PC-3 (cell line): ENCODE data around the gene CYP4F2. TPM values are rescaled to one million over a fixed set of nuclear protein-coding genes. Genes with fewer than 3 reads are reported as not detected.
A peak's percentile ranks its signal among the peaks of the same experiment; 100 is the strongest.
"Not testable (repeated sequence)": the region's sequence is repeated elsewhere in the genome, so short reads cannot be mapped to it uniquely, and the experiment has no call there.

ENCODE experiments used
- ATAC-seq: fragments of 200-7000 bp; cut with Tn5 transposase; 2 replicates; pipeline ENCODE4 v1.9.1; 2020; ENCODE audit warnings: mild to moderate bottlenecking, moderate library complexity
- BruUV-seq: library from RNA; stranded (reverse); fragments of 400-500 nt; replicated peaks from 2 replicates; lab custom pipeline; 2021; lab: Mats Ljungman, UMichigan
- CTCF ChIA-PET: fragments of 300-600 bp; sonication (Branson Sonifier 250); formaldehyde crosslinking; loops from one replicate; lab custom pipeline; 2022; ENCODE audit warnings: antibody characterized with exemption; lab: Charles Lee
- POLR2A ChIA-PET: fragments of 300-600 bp; sonication (Branson Sonifier 250); formaldehyde crosslinking; loops from one replicate; lab custom pipeline; 2022; ENCODE audit warnings: antibody characterized with exemption; ENCODE audit not compliant: unreplicated experiment; lab: Charles Lee
- DNase-seq: peaks from one replicate; pipeline ENCODE4 v3.0.0-alpha.2; 2015
- H2AFZ ChIP-seq: fragments of 300-600 bp; sonication (generic); 2 replicates; pipeline ENCODE4 v1.6.0; 2016; ENCODE audit warnings: antibody characterized with exemption, low read length
- H3F3A ChIP-seq: fragments of 300-600 bp; sonication (generic); one replicate; pipeline ENCODE4 v1.6.0; 2017; ENCODE audit warnings: antibody characterized with exemption, low read length, control low read depth, mild to moderate bottlenecking; ENCODE audit not compliant: unreplicated experiment
- H3K27ac ChIP-seq: fragments of 300-600 bp; sonication (generic); 2 replicates; pipeline ENCODE4 v1.5.1; 2016; ENCODE audit warnings: mild to moderate bottlenecking, low read length
- H3K27me3 ChIP-seq: fragments of 300-600 bp; sonication (generic); 2 replicates; pipeline ENCODE4 v1.6.1; 2016; ENCODE audit warnings: low read length, mixed read lengths
- H3K36me3 ChIP-seq: fragments of 300-600 bp; sonication (generic); 2 replicates; pipeline ENCODE4 v1.6.1; 2016; ENCODE audit warnings: low read depth, mixed run types, low read length, mixed read lengths
- H3K4me1 ChIP-seq: fragments of 300-600 bp; sonication (generic); 2 replicates; pipeline ENCODE4 v1.5.1; 2016; ENCODE audit warnings: low read length; ENCODE audit not compliant: insufficient read depth
- H3K4me2 ChIP-seq: fragments of 300-600 bp; sonication (generic); 2 replicates; pipeline ENCODE4 v1.6.0; 2016; ENCODE audit warnings: low read length
- H3K4me3 ChIP-seq: fragments of 300-600 bp; sonication (generic); 2 replicates; pipeline ENCODE4 v1.5.1; 2016; ENCODE audit warnings: mild to moderate bottlenecking, low read length, mixed read lengths
- H3K79me2 ChIP-seq: fragments of 300-600 bp; sonication (generic); 2 replicates; pipeline ENCODE4 v1.6.1; 2017; ENCODE audit warnings: low read length, mixed read lengths
- H3K9ac ChIP-seq: fragments of 300-600 bp; sonication (generic); 2 replicates; pipeline ENCODE4 v1.6.0; 2016; ENCODE audit warnings: mild to moderate bottlenecking, low read length
- H3K9me2 ChIP-seq: fragments of 300-600 bp; sonication (generic); replicated peaks from 2 replicates; pipeline ENCODE4 v1.6.1; 2016; ENCODE audit warnings: mixed run types, low read length, mixed read lengths
- H3K9me3 ChIP-seq: fragments of 300-600 bp; sonication (generic); 2 replicates; pipeline ENCODE4 v1.6.1; 2016; ENCODE audit warnings: low read length, mixed read lengths
- H4K20me1 ChIP-seq: fragments of 300-600 bp; sonication (generic); 2 replicates; pipeline ENCODE4 v1.6.1; 2016; ENCODE audit warnings: low read length, mixed read lengths
- EZH2 ChIP-seq: fragments of 300-600 bp; sonication (generic); IDR thresholded peaks from one replicate; pipeline ENCODE4 v1.6.1; 2017; ENCODE audit warnings: antibody characterized with exemption, mild to moderate bottlenecking, low read length; ENCODE audit not compliant: unreplicated experiment
- EZH2phosphoT487 ChIP-seq: fragments of 300-600 bp; sonication (generic); IDR thresholded peaks from 2 replicates; pipeline ENCODE4 v1.6.1; 2018; ENCODE audit warnings: mild to moderate bottlenecking, antibody characterized with exemption, low read length, borderline replicate concordance
- intact Hi-C: fragments of 100-400 bp; cut with micrococcal nuclease; formaldehyde crosslinking; loops from 2 replicates; pipeline ENCODE4 v1.9.0; 2023
- total RNA-seq: library from RNA; depleted of rRNA; stranded (reverse); fragments of >200 nt; gene quantifications from 2 replicates; pipeline ENCODE4 v1.2.3, GENCODE V29; 2014
- TF ChIP-seq, protein P1 (sequence below): fragments of 300-600 bp; sonication (generic); conservative IDR thresholded peaks from 2 replicates; pipeline ENCODE4 v1.5.1; 2017; ENCODE audit warnings: antibody characterized with exemption, low read depth, mild to moderate bottlenecking, low read length

The CYP4F2 gene
- total RNA-seq, 1 experiment from 2014 or later = not detected

DNA sequence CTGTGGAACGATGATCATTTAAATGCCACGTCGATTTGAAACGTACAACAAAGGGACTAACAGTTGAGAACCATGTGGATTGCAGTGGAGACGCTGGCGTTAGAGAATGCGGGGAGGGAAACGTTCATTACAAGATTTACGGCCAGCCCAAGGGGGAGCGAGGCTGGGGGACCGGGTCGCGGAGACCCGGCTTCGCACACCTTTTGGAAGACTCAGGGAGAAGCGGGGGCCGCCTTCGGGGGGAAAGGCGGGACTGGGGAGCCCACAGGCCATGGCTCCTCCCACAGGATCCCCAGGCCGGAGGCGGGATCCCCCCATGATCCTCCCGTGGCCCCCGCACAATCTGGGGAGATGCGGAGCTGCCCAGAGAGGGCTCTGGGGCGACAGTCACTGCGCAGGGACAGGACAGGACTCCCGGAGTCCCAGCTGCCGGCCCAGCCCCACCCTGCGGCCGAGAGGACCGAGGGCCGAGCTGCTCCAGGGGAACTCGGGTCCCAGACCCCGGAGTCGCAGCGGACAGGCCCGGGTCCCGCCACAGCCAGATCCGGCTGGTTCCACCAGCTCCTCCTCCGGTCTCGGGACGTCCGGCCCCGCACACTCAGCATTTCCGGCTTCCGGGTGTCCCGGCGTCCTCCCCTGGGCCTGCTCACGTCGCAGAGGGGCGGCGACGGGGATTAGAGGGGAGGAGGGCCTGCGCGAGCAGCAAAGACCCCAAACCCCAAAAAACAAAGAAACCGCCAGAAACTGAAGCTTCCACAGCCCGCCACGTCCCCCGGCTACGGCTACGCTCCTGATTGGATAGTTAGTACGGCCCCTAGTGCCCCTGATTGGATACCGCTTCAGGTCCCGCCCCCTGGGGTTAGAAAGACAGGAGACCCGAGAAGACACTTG lies 61.3 kb downstream of the CYP4F2 start:
- BruUV-seq = TSS peak; percentile 89
- Histone ChIP-seq H3K36me3 (no peaks in the 10 kb centered on the region), H3K9me3 (no peaks in the 10 kb centered on the region), H3K27ac (peak overlapping the region; percentile 97), H3K79me2 (no peaks in the 10 kb centered on the region), H3F3A (no peaks in the 10 kb centered on the region), H3K4me2 (peak overlapping the region; percentile 100), H4K20me1 (no peaks in the 10 kb centered on the region), H3K27me3 (no peaks in the 10 kb centered on the region), H2AFZ (peak overlapping the region; percentile 92), H3K4me1 (peaks cover 25% of the 10 kb centered on the region), H3K4me3 (peak overlapping the region; percentile 72), H3K9ac (peak overlapping the region; percentile 97), H3K9me2 (no peaks in the 10 kb centered on the region)
- intact Hi-C loops = no loop called here
- TF ChIP-seq EZH2phosphoT487 (no peak), EZH2 (no peak)
- TF ChIP-seq, protein P1, sequence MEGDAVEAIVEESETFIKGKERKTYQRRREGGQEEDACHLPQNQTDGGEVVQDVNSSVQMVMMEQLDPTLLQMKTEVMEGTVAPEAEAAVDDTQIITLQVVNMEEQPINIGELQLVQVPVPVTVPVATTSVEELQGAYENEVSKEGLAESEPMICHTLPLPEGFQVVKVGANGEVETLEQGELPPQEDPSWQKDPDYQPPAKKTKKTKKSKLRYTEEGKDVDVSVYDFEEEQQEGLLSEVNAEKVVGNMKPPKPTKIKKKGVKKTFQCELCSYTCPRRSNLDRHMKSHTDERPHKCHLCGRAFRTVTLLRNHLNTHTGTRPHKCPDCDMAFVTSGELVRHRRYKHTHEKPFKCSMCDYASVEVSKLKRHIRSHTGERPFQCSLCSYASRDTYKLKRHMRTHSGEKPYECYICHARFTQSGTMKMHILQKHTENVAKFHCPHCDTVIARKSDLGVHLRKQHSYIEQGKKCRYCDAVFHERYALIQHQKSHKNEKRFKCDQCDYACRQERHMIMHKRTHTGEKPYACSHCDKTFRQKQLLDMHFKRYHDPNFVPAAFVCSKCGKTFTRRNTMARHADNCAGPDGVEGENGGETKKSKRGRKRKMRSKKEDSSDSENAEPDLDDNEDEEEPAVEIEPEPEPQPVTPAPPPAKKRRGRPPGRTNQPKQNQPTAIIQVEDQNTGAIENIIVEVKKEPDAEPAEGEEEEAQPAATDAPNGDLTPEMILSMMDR = no peak
- DNase-seq (peak; percentile 96), ATAC-seq (peak; percentile 95)
- CTCF ChIA-PET = no interaction called here
- POLR2A ChIA-PET = interaction anchor here (0.7 to 1.1 kb wide), 2 partner anchors 307 to 499 kb away, joined by 3 to 4 read pairs; partner anchors contain the start of gene HSH2D

DNA sequence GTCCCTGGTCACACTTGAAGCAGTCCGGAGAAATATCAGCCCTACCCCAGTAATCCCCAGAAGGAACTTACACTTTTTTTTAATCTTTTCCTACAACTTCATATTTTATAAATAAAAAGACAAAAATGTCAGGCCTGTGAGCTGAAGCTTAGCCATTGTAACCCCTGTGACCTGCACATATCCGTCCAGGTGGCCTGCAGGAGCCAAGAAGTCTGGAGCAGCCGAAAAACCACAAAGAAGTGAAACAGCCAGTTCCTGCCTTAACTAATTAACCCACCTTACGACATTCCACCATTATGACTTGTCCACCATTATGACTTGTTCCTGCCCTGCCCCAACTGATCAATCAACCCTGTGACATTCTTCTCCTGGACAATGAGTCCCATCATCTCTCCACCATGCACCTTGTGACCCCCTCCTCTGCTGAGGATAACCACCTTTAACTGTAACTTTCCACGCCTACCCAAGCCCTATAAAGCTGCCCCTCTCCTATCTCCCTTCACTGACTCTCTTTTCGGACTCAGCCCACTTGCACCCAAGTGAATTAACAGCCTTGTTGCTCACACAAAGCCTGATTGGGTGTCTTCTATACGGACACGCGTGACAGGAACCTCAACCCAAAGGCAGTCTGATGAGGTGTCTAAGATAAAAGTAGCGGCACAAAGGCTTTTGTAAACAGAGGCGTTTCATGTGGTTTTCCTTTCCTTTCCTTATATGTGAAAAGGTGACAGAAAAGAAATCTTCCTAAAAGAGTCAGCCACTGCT lies 62.1 kb downstream of the CYP4F2 start:
- H2AFZ ChIP-seq = peak overlapping the region; percentile 92

DNA sequence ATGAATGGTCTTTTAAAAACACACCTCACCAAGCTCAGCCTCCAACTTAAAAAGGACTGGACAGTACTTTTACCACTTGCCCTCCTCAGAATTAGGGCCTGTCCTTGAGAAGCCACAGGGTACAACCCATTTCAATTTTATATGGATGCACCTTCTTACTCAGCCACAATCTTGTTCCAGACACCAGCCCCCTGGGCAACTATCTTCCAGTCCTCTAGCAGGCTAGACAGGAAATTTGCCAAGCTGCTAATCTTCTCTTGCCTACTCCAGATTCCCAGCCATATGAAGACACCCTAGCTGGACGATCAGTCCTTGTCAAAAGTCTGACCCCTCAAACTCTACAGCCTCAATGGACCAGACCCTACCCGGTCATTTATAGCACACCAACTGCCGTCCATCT lies 63.6 kb downstream of the CYP4F2 start:
- H3K4me2 ChIP-seq, H3K79me2 ChIP-seq, H4K20me1 ChIP-seq, BruUV-seq, H3K9me3 ChIP-seq, H2AFZ ChIP-seq, CTCF ChIA-PET, H3K9ac ChIP-seq, H3K9me2 ChIP-seq, POLR2A ChIA-PET, H3F3A ChIP-seq, intact Hi-C loops, H3K27ac ChIP-seq, H3K36me3 ChIP-seq, DNase-seq, H3K27me3 ChIP-seq, ATAC-seq, H3K4me3 ChIP-seq: not testable (repeated sequence)
- peaks cover 25% of the 10 kb centered on the region for H3K4me1 ChIP-seq

More for the DNA sequence above, 62.1 kb downstream of the CYP4F2 start:
- H4K20me1 ChIP-seq, H3K9me3 ChIP-seq, H3K27me3 ChIP-seq, ATAC-seq, CTCF ChIA-PET, H3K36me3 ChIP-seq, BruUV-seq, H3K79me2 ChIP-seq, POLR2A ChIA-PET, H3F3A ChIP-seq, intact Hi-C loops, H3K9me2 ChIP-seq: not testable (repeated sequence)
- peak overlapping the region; percentile 72 for H3K4me3 ChIP-seq
- peaks cover 25% of the 10 kb centered on the region for H3K4me1 ChIP-seq
- peak overlapping the region; percentile 100 for H3K4me2 ChIP-seq
- H3K9ac ChIP-seq = peak overlapping the region; percentile 97
- DNase-seq = peak; percentile 54
- peak overlapping the region; percentile 97 for H3K27ac ChIP-seq
